ENCODE data around the gene HAUS5. TPM values are rescaled to one million over a fixed set of nuclear protein-coding genes. Genes with fewer than 3 reads are reported as not detected.

The HAUS5 gene
- total RNA-seq, 4 donors from 2014 or later, result 7.9 to 17.8 (median 10.2) TPM

DNA sequence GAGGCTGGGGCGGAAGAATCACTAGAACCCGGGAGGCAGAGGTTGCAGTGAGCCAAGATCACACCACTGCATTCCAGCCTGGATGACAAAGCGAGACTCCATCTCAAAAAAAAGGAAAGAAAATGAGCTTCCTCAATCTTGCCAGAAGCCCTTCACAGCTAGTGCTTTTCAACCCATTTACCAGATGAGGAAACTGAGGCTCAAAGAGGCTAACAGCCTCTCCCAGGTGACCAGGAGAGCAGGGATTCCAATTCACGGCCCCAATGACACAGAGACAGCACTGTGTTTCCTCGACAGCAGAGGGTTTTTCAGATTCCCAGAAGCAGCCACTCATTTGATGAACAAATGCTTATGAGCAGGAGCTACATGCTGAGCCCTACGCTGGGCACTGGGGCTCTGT, 57.0 kb downstream of the HAUS5 start:
- H3K27me3 ChIP-seq, result peaks cover 14% of the 10 kb centered on the region
- no peak overlapping the region for H3K4me3 ChIP-seq (replicated peaks in 1 of 3)
- intact Hi-C loops (cut with DNase I), result no loop called here
- peaks cover 0 to 5% of the 10 kb centered on the region in 2 donors for H3K4me1 ChIP-seq
- no peaks in the 10 kb centered on the region for H3K9me3 ChIP-seq
- no peak overlapping the region for H3K27ac ChIP-seq
- TF ChIP-seq, protein P1, sequence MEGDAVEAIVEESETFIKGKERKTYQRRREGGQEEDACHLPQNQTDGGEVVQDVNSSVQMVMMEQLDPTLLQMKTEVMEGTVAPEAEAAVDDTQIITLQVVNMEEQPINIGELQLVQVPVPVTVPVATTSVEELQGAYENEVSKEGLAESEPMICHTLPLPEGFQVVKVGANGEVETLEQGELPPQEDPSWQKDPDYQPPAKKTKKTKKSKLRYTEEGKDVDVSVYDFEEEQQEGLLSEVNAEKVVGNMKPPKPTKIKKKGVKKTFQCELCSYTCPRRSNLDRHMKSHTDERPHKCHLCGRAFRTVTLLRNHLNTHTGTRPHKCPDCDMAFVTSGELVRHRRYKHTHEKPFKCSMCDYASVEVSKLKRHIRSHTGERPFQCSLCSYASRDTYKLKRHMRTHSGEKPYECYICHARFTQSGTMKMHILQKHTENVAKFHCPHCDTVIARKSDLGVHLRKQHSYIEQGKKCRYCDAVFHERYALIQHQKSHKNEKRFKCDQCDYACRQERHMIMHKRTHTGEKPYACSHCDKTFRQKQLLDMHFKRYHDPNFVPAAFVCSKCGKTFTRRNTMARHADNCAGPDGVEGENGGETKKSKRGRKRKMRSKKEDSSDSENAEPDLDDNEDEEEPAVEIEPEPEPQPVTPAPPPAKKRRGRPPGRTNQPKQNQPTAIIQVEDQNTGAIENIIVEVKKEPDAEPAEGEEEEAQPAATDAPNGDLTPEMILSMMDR (IDR thresholded peaks at IDR 0.05), result no peak
- no peak for TF ChIP-seq POLR2A (IDR thresholded peaks at IDR 0.05)
- no peak for DNase-seq
- WGBS, 2 donors, result 69 to 75% methylated on average over 6 of the region's 6 CpGs
- H3K36me3 ChIP-seq, result no peaks in the 10 kb centered on the region

DNA sequence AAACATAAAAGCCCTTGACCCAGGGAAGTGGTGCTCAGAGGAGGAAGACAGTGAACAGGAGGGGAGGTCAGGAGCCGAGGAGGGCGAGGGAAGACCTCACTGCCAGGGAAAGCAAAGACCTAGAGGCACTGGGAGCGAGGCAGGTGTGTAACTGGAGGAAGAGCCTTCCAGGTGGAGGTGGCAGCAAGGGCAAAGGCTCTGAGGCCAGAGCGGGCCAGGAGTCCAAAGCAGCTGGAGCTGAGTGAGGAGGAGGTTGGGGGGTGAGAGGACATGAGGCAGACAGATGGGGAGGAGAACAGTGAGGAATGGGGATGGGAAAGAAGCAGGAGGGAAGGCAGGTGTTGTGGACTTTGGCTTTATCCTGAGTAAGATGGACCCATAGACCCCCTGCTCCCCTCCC, 57.4 kb downstream of the HAUS5 start:
- WGBS, 2 donors, result 53 to 61% methylated on average over 4 of the region's 4 CpGs
- no peaks in the 10 kb centered on the region for H3K36me3 ChIP-seq
- TF ChIP-seq POLR2A (IDR thresholded peaks at IDR 0.05), result no peak
- TF ChIP-seq, protein P1 (IDR thresholded peaks at IDR 0.05), result no peak

DNA sequence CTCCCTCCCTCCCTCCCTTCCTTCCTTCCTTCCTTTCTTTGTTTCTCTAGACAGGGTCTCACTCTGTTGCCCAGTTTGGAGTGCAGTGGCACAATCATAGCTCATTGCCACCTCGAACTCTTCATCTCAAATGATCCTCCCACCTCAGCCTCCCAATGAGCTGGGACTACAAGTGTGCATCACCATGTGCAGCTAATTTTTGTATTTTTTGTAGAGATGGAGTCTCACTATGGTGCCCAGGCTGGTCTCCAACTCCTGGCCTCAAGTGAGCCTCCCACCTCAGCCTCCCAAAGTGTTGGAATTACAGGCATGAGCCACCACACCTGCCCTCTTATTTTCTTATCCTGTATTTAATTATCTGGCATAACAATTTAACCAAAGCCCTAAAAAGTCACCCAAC, 58.2 kb downstream of the HAUS5 start:
- Histone ChIP-seq H3K4me3 (replicated peaks in 1 of 3) (no peak overlapping the region), H3K27me3 (peaks cover 14% of the 10 kb centered on the region), H3K9me3 (no peaks in the 10 kb centered on the region), H3K36me3 (no peaks in the 10 kb centered on the region), H3K27ac (no peak overlapping the region), H3K4me1 (peaks cover 0 to 5% of the 10 kb centered on the region in 2 donors)
- intact Hi-C loops (cut with DNase I), result no loop called here
- WGBS, 2 donors, result 78 to 91% methylated on average over 1 of the region's 1 CpG
- TF ChIP-seq, protein P1 (IDR thresholded peaks at IDR 0.05), result no peak
- TF ChIP-seq POLR2A (IDR thresholded peaks at IDR 0.05), result no peak
- DNase-seq, result no peak

More for the DNA sequence above, 57.4 kb downstream of the HAUS5 start:
- no peak overlapping the region for H3K4me3 ChIP-seq (replicated peaks in 1 of 3)
- intact Hi-C loops (cut with DNase I), result no loop called here
- H3K4me1 ChIP-seq, result peaks cover 0 to 5% of the 10 kb centered on the region in 2 donors
- peaks cover 14% of the 10 kb centered on the region for H3K27me3 ChIP-seq
- no peaks in the 10 kb centered on the region for H3K9me3 ChIP-seq
- no peak overlapping the region for H3K27ac ChIP-seq
- no peak for DNase-seq

DNA sequence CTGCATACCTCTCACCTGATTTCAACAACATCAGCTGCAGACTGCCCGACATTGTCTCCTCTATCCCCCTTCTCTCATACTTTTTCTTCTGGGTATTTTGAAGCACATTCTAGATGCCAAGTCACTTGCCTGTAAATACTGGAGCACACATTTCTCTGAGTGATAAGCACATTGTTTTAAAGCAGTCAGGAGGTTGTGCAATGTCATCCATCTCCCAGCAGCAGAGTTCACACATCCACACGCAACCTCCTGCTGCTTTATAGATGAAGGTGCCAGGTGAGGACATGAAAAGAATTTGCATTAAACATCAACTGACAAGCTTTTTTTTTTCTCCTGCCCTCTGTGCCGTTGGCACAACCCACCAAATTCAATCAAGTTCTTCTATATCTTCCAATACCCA, 59.3 kb downstream of the HAUS5 start:
- 52 to 54% methylated on average over 3 of the region's 3 CpGs for WGBS, 2 donors
- Histone ChIP-seq H3K27ac (no peak overlapping the region), H3K36me3 (no peaks in the 10 kb centered on the region), H3K9me3 (no peaks in the 10 kb centered on the region), H3K27me3 (peaks cover 14% of the 10 kb centered on the region), H3K4me3 (replicated peaks in 1 of 3) (no peak overlapping the region), H3K4me1 (peaks cover 0 to 5% of the 10 kb centered on the region in 2 donors)
- no peak for DNase-seq
- no peak for TF ChIP-seq POLR2A (IDR thresholded peaks at IDR 0.05)
- TF ChIP-seq, protein P1 (IDR thresholded peaks at IDR 0.05), result no peak
- intact Hi-C loops (cut with DNase I), result no loop called here

DNA sequence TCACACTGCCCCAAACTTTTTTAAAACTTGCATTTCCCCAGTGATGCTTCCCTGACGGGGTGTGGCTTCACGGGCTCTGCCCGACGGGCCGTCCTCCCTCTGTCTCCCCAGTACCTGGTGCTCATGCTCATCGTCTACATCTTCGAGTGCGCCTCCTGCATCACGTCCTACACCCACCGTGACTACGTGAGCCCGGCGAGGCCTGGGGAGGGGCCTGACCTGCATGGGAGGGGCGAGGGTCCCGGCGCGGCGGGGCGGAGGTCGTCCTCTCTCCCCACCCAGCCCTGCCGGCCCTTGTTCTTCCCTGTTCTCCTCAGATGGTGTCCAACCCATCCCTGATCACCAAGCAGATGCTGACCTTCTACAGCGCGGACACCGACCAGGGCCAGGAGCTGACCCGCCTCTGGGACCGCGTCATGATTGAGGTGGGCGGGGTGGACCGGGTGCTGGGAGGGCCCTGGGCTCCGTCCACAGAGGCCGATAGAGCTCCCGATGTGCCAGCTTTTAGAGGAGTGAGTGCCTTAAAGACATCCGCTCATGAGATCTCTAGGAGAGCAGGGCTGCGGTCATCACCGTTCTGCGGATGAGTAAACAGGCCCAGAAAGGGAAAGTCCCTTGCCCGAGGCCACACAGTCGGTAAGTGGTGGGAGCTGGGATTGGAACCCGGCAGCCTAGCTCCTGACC, 60.7 kb downstream of the HAUS5 start:
- peak; percentile 9 to 19 for DNase-seq
- Histone ChIP-seq H3K4me1 (peaks cover 0 to 5% of the 10 kb centered on the region in 2 donors), H3K27me3 (peaks cover 14% of the 10 kb centered on the region), H3K27ac (no peak overlapping the region), H3K9me3 (no peaks in the 10 kb centered on the region), H3K4me3 (replicated peaks in 1 of 3) (peak overlapping the region in 1 of 3 donors; percentile 4), H3K36me3 (no peaks in the 10 kb centered on the region)
- intact Hi-C loops (cut with DNase I), result no loop called here
- WGBS, 2 donors, result 6 to 11% methylated on average over 18 to 32 of the region's 39 CpGs
- TF ChIP-seq, protein P1 (IDR thresholded peaks at IDR 0.05), result no peak
- TF ChIP-seq POLR2A (IDR thresholded peaks at IDR 0.05), result no peak

All from thyroid gland (tissue), 4 donors.